Transverse colon (tissue), 4 donors: ENCODE measurements around the gene ARPP19. TPM values are rescaled to one million over a fixed set of nuclear protein-coding genes. Genes with fewer than 3 reads are reported as not detected.
"Not testable (repeated sequence)": the region's sequence is repeated elsewhere in the genome, so short reads cannot be mapped to it uniquely, and the experiment has no call there.

Experiments
- DNase-seq: peaks from one replicate; pipeline ENCODE4 v3.0.0-alpha.2; 2019
- H3K27ac ChIP-seq, 4 donors: fragments of 200-600 bp; sonication (generic); 2 replicates each; pipeline ENCODE4 v1.5.1; 2016 to 2018; ENCODE audit warnings: inconsistent platforms in 4 of 4
- H3K27me3 ChIP-seq: fragments of 200-600 bp; sonication (generic); 2 replicates; pipeline ENCODE4 v1.5.1; 2017; ENCODE audit warnings: inconsistent platforms
- H3K36me3 ChIP-seq, 4 donors: fragments of 200-600 bp; sonication (generic); 2 replicates each; pipeline ENCODE4 v1.5.1; 2017 to 2019; ENCODE audit warnings: inconsistent platforms in 4 of 4
- H3K4me1 ChIP-seq, 4 donors: fragments of 200-600 bp; sonication (generic); 2 replicates each; pipeline ENCODE4 v1.5.1; 2017 to 2020; ENCODE audit warnings: inconsistent platforms in 4 of 4
- H3K4me3 ChIP-seq, 4 donors: fragments of 200-600 bp; sonication (generic); 1 replicate in 1 of 4; 2 replicates in 3 of 4; pipeline versions ENCODE4 v1.5.1 to v1.6.1; 2017 to 2019; ENCODE audit warnings: inconsistent platforms in 4 of 4
- H3K9me3 ChIP-seq, 2 donors: fragments of 200-600 bp; sonication (generic); 2 replicates each; pipeline ENCODE4 v1.5.1; 2017 to 2019; ENCODE audit warnings: inconsistent platforms in 2 of 2
- CTCF ChIP-seq, 5 experiments: fragments of 200-600 bp in 3 of 5; fragments of 450-650 bp in 2 of 5; sonication (generic) in 3 of 5; IDR thresholded peaks; 1 replicate in 2 of 5; 2 replicates in 3 of 5; pipeline ENCODE4 v1.5.1; 2016 to 2017; ENCODE audit warnings: antibody characterized with exemption in 5 of 5, inconsistent platforms in 3 of 5, mild to moderate bottlenecking in 2 of 5, moderate library complexity in 1 of 5
- EP300 ChIP-seq: sonication (generic); formaldehyde crosslinking; IDR thresholded peaks from one replicate; pipeline ENCODE4 v1.6.1; 2017; ENCODE audit warnings: antibody characterized with exemption, low read depth
- POLR2A ChIP-seq: fragments of 450-650 bp; IDR thresholded peaks from one replicate; pipeline ENCODE4 v1.6.1; 2016; ENCODE audit warnings: antibody characterized with exemption, mild to moderate bottlenecking, moderate library complexity
- POLR2AphosphoS5 ChIP-seq, 3 donors: sonication (generic); formaldehyde crosslinking; IDR thresholded peaks; one replicate each; pipeline ENCODE4 v1.6.1; 2016; ENCODE audit warnings: antibody characterized with exemption in 3 of 3
- WGBS, 2 donors: methylation state at CpG; one replicate each; pipeline ENCODE4 v1.1.5; 2018; ENCODE audit warnings: low coverage in 1 of 2; 5-methylcytosine and 5-hydroxymethylcytosine counted together
- in situ Hi-C, 4 donors: fragments of 200-750 bp; cut with MboI; loops; one replicate each; pipeline versions ENCODE4 v1.15.0 to v1.15.1; 2017; ENCODE audit warnings: low sequenced_read_pairs in 3 of 4, low pct_ligation_motif_present in 1 of 4, low pct_unique_long_range_greater_than_20kb in 1 of 4
- intact Hi-C: fragments of 100-400 bp; cut with DNase I; formaldehyde crosslinking; loops from one replicate; pipeline ENCODE4 v1.15.1; 2023; ENCODE audit warnings: low total_unique reads
- total RNA-seq, 4 donors: library from RNA; depleted of rRNA; stranded (reverse); fragments of >200 nt; gene quantifications; one replicate each; pipeline ENCODE4 v1.1.0, GENCODE V29; 2016

Gene ARPP19
- total RNA-seq, 4 donors from 2014 or later = 33.8 to 92.4 (median 55.4) TPM

- Histone ChIP-seq H3K4me3 (peak overlapping the region; percentile 63 to 87 (median 78)), H3K9me3 (no peaks in the 10 kb centered on the region), H3K36me3 (no peaks in the 10 kb centered on the region), H3K27me3 (no peaks in the 10 kb centered on the region), H3K27ac (peak overlapping the region; percentile 94 to 99 (median 96)), H3K4me1 (peaks cover 12 to 48% (median 22%) of the 10 kb centered on the region in 4 donors)
- TF ChIP-seq EP300 (no peak), POLR2A (no peak), CTCF (IDR thresholded peaks at IDR 0.05) (no peak), POLR2AphosphoS5 (IDR thresholded peaks at IDR 0.05) (no peak)
- 1 to 2% methylated on average over 6 to 25 of the region's 25 CpGs for WGBS, 2 donors
- peak; percentile 61 for DNase-seq
- intact Hi-C loops (no loop called here), in situ Hi-C loops (no loop called here)
These were observed 794 bp downstream of the ARPP19 start for GRCh38 chr15:52567871-52568600.

GRCh38 chr15:52566889-52567288 is 1.9 kb downstream of the ARPP19 start:
- Histone ChIP-seq H3K4me3 (peak overlapping the region in 2 of 4 donors; percentile 69 to 86), H3K4me1 (peaks cover 15 to 56% (median 22%) of the 10 kb centered on the region in 4 donors), H3K27ac (peak overlapping the region; percentile 94 to 99 (median 96)), H3K36me3 (no peaks in the 10 kb centered on the region), H3K27me3 (no peaks in the 10 kb centered on the region), H3K9me3 (no peaks in the 10 kb centered on the region)
- TF ChIP-seq POLR2AphosphoS5 (IDR thresholded peaks at IDR 0.05) = no peak
- TF ChIP-seq EP300 = no peak
- TF ChIP-seq CTCF (IDR thresholded peaks at IDR 0.05) = no peak
- TF ChIP-seq POLR2A = no peak
- no peak for DNase-seq
- in situ Hi-C loops = no loop called here
- 43 to 48% methylated on average over 4 of the region's 4 CpGs for WGBS, 2 donors
- intact Hi-C loops = no loop called here

GRCh38 chr15:52565417-52566358 is 3.1 kb downstream of the ARPP19 start:
- H3K4me1 ChIP-seq = peaks cover 15 to 66% (median 25%) of the 10 kb centered on the region in 4 donors
- H3K27ac ChIP-seq, H3K27me3 ChIP-seq, DNase-seq, intact Hi-C loops, H3K36me3 ChIP-seq, H3K4me3 ChIP-seq, H3K9me3 ChIP-seq, in situ Hi-C loops: not testable (repeated sequence)
- 85 to 90% methylated on average over 6 to 13 of the region's 13 CpGs for WGBS, 2 donors

- no peaks in the 10 kb centered on the region for H3K36me3 ChIP-seq
- no peak for TF ChIP-seq POLR2A
- TF ChIP-seq EP300 = no peak
- TF ChIP-seq CTCF (IDR thresholded peaks at IDR 0.05) = no peak
- no peak overlapping the region for H3K4me3 ChIP-seq
- no peaks in the 10 kb centered on the region for H3K27me3 ChIP-seq
- in situ Hi-C loops = no loop called here
- intact Hi-C loops = no loop called here
- no peaks in the 10 kb centered on the region for H3K9me3 ChIP-seq
- no peak overlapping the region for H3K27ac ChIP-seq
- 76 to 87% methylated on average over 4 of the region's 4 CpGs for WGBS, 2 donors
- H3K4me1 ChIP-seq = peaks cover 20 to 80% (median 27%) of the 10 kb centered on the region in 4 donors
- no peak for DNase-seq
These were observed 5.2 kb downstream of the ARPP19 start for GRCh38 chr15:52563501-52564060.
